ENCODE data around the gene MTHFD2L.

DNA sequence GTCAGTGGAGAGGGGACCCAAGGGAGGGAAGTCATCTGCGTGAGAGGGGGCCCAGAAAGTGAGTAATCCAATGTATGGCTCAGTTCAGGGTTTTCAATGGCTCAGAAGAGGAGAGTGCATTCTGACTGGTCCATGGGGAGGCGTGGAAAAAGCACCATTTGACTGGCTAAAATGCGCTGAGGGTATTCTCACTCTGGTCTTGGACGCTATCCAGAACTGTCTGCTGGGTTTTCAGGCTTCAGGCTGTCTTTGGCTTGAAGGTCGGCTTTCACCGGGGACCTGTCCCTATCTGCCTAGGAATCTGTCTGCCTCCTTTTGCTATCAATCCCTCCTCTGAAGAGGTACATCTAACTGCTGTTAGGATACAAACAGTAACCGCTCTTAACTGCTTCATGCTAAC lies 176.7 kb downstream of the MTHFD2L start:
- no peak for TF ChIP-seq EZH2 (IDR thresholded peaks at IDR 0.05; ENCODE audit: borderline replicate concordance)
- TF ChIP-seq, protein P1, sequence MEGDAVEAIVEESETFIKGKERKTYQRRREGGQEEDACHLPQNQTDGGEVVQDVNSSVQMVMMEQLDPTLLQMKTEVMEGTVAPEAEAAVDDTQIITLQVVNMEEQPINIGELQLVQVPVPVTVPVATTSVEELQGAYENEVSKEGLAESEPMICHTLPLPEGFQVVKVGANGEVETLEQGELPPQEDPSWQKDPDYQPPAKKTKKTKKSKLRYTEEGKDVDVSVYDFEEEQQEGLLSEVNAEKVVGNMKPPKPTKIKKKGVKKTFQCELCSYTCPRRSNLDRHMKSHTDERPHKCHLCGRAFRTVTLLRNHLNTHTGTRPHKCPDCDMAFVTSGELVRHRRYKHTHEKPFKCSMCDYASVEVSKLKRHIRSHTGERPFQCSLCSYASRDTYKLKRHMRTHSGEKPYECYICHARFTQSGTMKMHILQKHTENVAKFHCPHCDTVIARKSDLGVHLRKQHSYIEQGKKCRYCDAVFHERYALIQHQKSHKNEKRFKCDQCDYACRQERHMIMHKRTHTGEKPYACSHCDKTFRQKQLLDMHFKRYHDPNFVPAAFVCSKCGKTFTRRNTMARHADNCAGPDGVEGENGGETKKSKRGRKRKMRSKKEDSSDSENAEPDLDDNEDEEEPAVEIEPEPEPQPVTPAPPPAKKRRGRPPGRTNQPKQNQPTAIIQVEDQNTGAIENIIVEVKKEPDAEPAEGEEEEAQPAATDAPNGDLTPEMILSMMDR (IDR thresholded peaks at IDR 0.05; ENCODE audit: poor library complexity) = no peak
- no peak for TF ChIP-seq EZH2phosphoT487 (IDR thresholded peaks at IDR 0.05; ENCODE audit: low read depth, severe bottlenecking, unreplicated experiment)
